Measurements from ENCODE around the gene GRM1.

The GRM1 gene

GRCh38 chr6:146210406-146211083, 181.7 kb downstream of the GRM1 start:
- H3K27ac ChIP-seq, result no peak overlapping the region
- no peak for TF ChIP-seq CTCF (conservative IDR thresholded peaks at IDR 0.05)

GRCh38 chr6:146211646-146212045, 182.8 kb downstream of the GRM1 start:
- TF ChIP-seq CTCF (conservative IDR thresholded peaks at IDR 0.05), result no peak
- H3K27ac ChIP-seq, result no peak overlapping the region

- H3K27ac ChIP-seq, result no peak overlapping the region
- TF ChIP-seq CTCF (conservative IDR thresholded peaks at IDR 0.05), result no peak
These were observed 183.9 kb downstream of the GRM1 start for GRCh38 chr6:146212781-146213180.

GRCh38 chr6:146219101-146219500, 190.2 kb downstream of the GRM1 start:
- no peak overlapping the region for H3K27ac ChIP-seq
- TF ChIP-seq CTCF (conservative IDR thresholded peaks at IDR 0.05), result no peak

- no peak overlapping the region for H3K27ac ChIP-seq
- no peak for TF ChIP-seq CTCF (conservative IDR thresholded peaks at IDR 0.05)
These were observed 195.6 kb downstream of the GRM1 start for GRCh38 chr6:146224449-146224848.

- H3K27ac ChIP-seq, result no peak overlapping the region
- TF ChIP-seq CTCF (conservative IDR thresholded peaks at IDR 0.05), result no peak
These were observed 196.1 kb downstream of the GRM1 start for GRCh38 chr6:146224988-146225387.

- TF ChIP-seq CTCF (conservative IDR thresholded peaks at IDR 0.05), result no peak
- no peak overlapping the region for H3K27ac ChIP-seq
These were observed 211.5 kb downstream of the GRM1 start for GRCh38 chr6:146240322-146240721.
